ENCODE results near the gene GMDS.

Gene GMDS

GRCh38 chr6:1962201-1962600 lies 283.2 kb downstream of the GMDS start:
- H3K4me3 ChIP-seq (ENCODE audit: low read length): no peak overlapping the region
- H3K27me3 ChIP-seq (ENCODE audit: low read depth, low read length): no peaks in the 10 kb centered on the region
- H4K20me1 ChIP-seq (ENCODE audit: insufficient read depth, low read length): no peaks in the 10 kb centered on the region
- H3K9ac ChIP-seq (ENCODE audit: low read length): no peak overlapping the region
- no peak overlapping the region for H2AFZ ChIP-seq (ENCODE audit: low read depth, low read length)
- no peaks in the 10 kb centered on the region for H3K79me2 ChIP-seq (ENCODE audit: low read length)
- no peaks in the 10 kb centered on the region for H3K9me3 ChIP-seq (ENCODE audit: insufficient read depth, low read length)
- no peak for TF ChIP-seq EZH2phosphoT487 (IDR thresholded peaks at IDR 0.05; ENCODE audit: low read depth)
- TF ChIP-seq CTCF (IDR thresholded peaks at IDR 0.05; ENCODE audit: low read depth, low read length): no peak
- H3K4me1 ChIP-seq (ENCODE audit: low read length): no peaks in the 10 kb centered on the region
- no peak overlapping the region for H3K4me2 ChIP-seq (ENCODE audit: low read length)
- no peaks in the 10 kb centered on the region for H3K36me3 ChIP-seq (replicated peaks; ENCODE audit: low read depth, low read length)
- no peak overlapping the region for H3K27ac ChIP-seq (ENCODE audit: low read length)

- H3K27ac ChIP-seq (ENCODE audit: low read length): no peak overlapping the region
- no peak overlapping the region for H3K9ac ChIP-seq (ENCODE audit: low read length)
- no peak overlapping the region for H2AFZ ChIP-seq (ENCODE audit: low read depth, low read length)
- H3K9me3 ChIP-seq (ENCODE audit: insufficient read depth, low read length): no peaks in the 10 kb centered on the region
- H3K4me3 ChIP-seq (ENCODE audit: low read length): no peak overlapping the region
- H3K4me2 ChIP-seq (ENCODE audit: low read length): no peak overlapping the region
- H3K79me2 ChIP-seq (ENCODE audit: low read length): no peaks in the 10 kb centered on the region
- no peaks in the 10 kb centered on the region for H4K20me1 ChIP-seq (ENCODE audit: insufficient read depth, low read length)
- TF ChIP-seq EZH2phosphoT487 (IDR thresholded peaks at IDR 0.05; ENCODE audit: low read depth) (no peak), CTCF (IDR thresholded peaks at IDR 0.05; ENCODE audit: low read depth, low read length) (no peak)
- no peaks in the 10 kb centered on the region for H3K27me3 ChIP-seq (ENCODE audit: low read depth, low read length)
- no peaks in the 10 kb centered on the region for H3K4me1 ChIP-seq (ENCODE audit: low read length)
- H3K36me3 ChIP-seq (replicated peaks; ENCODE audit: low read depth, low read length): no peaks in the 10 kb centered on the region
Measured at GRCh38 chr6:1960486-1961142, 284.8 kb downstream of the GMDS start.

- no peak overlapping the region for H3K4me2 ChIP-seq (ENCODE audit: low read length)
- H3K79me2 ChIP-seq (ENCODE audit: low read length): no peaks in the 10 kb centered on the region
- H3K9me3 ChIP-seq (ENCODE audit: insufficient read depth, low read length): no peaks in the 10 kb centered on the region
- H3K27ac ChIP-seq (ENCODE audit: low read length): no peak overlapping the region
- TF ChIP-seq EZH2phosphoT487 (IDR thresholded peaks at IDR 0.05; ENCODE audit: low read depth) (no peak), CTCF (IDR thresholded peaks at IDR 0.05; ENCODE audit: low read depth, low read length) (no peak)
- H3K9ac ChIP-seq (ENCODE audit: low read length): no peak overlapping the region
- H3K4me3 ChIP-seq (ENCODE audit: low read length): no peak overlapping the region
- no peaks in the 10 kb centered on the region for H4K20me1 ChIP-seq (ENCODE audit: insufficient read depth, low read length)
- H3K4me1 ChIP-seq (ENCODE audit: low read length): no peaks in the 10 kb centered on the region
- H3K36me3 ChIP-seq (replicated peaks; ENCODE audit: low read depth, low read length): no peaks in the 10 kb centered on the region
- no peak overlapping the region for H2AFZ ChIP-seq (ENCODE audit: low read depth, low read length)
- H3K27me3 ChIP-seq (ENCODE audit: low read depth, low read length): no peaks in the 10 kb centered on the region
Measured at GRCh38 chr6:1958257-1958656, 287.1 kb downstream of the GMDS start.

- Histone ChIP-seq H3K27me3 (ENCODE audit: low read depth, low read length) (no peaks in the 10 kb centered on the region), H3K4me3 (ENCODE audit: low read length) (no peak overlapping the region), H2AFZ (ENCODE audit: low read depth, low read length) (no peak overlapping the region), H3K36me3 (replicated peaks; ENCODE audit: low read depth, low read length) (no peaks in the 10 kb centered on the region), H3K9me3 (ENCODE audit: insufficient read depth, low read length) (no peaks in the 10 kb centered on the region), H3K4me1 (ENCODE audit: low read length) (no peaks in the 10 kb centered on the region), H3K27ac (ENCODE audit: low read length) (no peak overlapping the region), H4K20me1 (ENCODE audit: insufficient read depth, low read length) (no peaks in the 10 kb centered on the region), H3K79me2 (ENCODE audit: low read length) (no peaks in the 10 kb centered on the region), H3K9ac (ENCODE audit: low read length) (no peak overlapping the region), H3K4me2 (ENCODE audit: low read length) (no peak overlapping the region)
- TF ChIP-seq EZH2phosphoT487 (IDR thresholded peaks at IDR 0.05; ENCODE audit: low read depth) (no peak), CTCF (IDR thresholded peaks at IDR 0.05; ENCODE audit: low read depth, low read length) (no peak)
Measured at GRCh38 chr6:1957746-1958145, 287.7 kb downstream of the GMDS start.

All from OCI-LY3 (cell line).